Epidermal melanocyte (primary cell): Measurements from ENCODE around the gene ARPC2.
A peak's percentile ranks its signal among the peaks of the same experiment; 100 is the strongest.
"Not testable (repeated sequence)": the region's sequence is repeated elsewhere in the genome, so short reads cannot be mapped to it uniquely, and the experiment has no call there.

Source experiments
- DNase-seq: peaks from one replicate; pipeline ENCODE4 v3.0.0; 2011; ENCODE audit warnings: low spot score; ENCODE audit not compliant: insufficient read length

Gene ARPC2

GRCh38 chr2:218216674-218217359 lies at the start of gene ARPC2:
Gene ARPC2, plus strand, starts transcription at chr2:218217189. Its CDS starts 282 bp downstream, at chr2:218217471.
- DNase-seq = peak; percentile 82

GRCh38 chr2:218168016-218168415 lies 49.0 kb upstream of the ARPC2 start:
- no peak for DNase-seq

- no peak for DNase-seq
Observed at GRCh38 chr2:218168635-218169462, 48.1 kb upstream of the ARPC2 start.

GRCh38 chr2:218169757-218170546 lies 47.0 kb upstream of the ARPC2 start:
- no peak for DNase-seq

- not testable (repeated sequence) for DNase-seq
Observed at GRCh38 chr2:218171744-218172143, 45.2 kb upstream of the ARPC2 start.

- DNase-seq = no peak
Observed at GRCh38 chr2:218172845-218173244, 44.1 kb upstream of the ARPC2 start.

- no peak for DNase-seq
Observed at GRCh38 chr2:218179782-218180181, 37.2 kb upstream of the ARPC2 start.

- DNase-seq = no peak
Observed at GRCh38 chr2:218180467-218181114, 36.4 kb upstream of the ARPC2 start.

GRCh38 chr2:218184331-218184730 lies 32.7 kb upstream of the ARPC2 start:
- no peak for DNase-seq

GRCh38 chr2:218186355-218186766 lies 30.6 kb upstream of the ARPC2 start:
- DNase-seq = peak; percentile 55

GRCh38 chr2:218186876-218187275 lies 30.1 kb upstream of the ARPC2 start:
- no peak for DNase-seq

- DNase-seq = no peak
Observed at GRCh38 chr2:218187296-218188015, 29.5 kb upstream of the ARPC2 start.

GRCh38 chr2:218188528-218188927 lies 28.5 kb upstream of the ARPC2 start:
- no peak for DNase-seq

GRCh38 chr2:218192902-218193430 lies 24.0 kb upstream of the ARPC2 start:
- no peak for DNase-seq

- no peak for DNase-seq
Observed at GRCh38 chr2:218193701-218194100, 23.3 kb upstream of the ARPC2 start.

- no peak for DNase-seq
Observed at GRCh38 chr2:218194880-218195279, 22.1 kb upstream of the ARPC2 start.

GRCh38 chr2:218196974-218197373 lies 20.0 kb upstream of the ARPC2 start:
- DNase-seq = no peak

- no peak for DNase-seq
Observed at GRCh38 chr2:218202266-218202665, 14.7 kb upstream of the ARPC2 start.

- DNase-seq = no peak
Observed at GRCh38 chr2:218209078-218209477, 7.9 kb upstream of the ARPC2 start.

- DNase-seq = no peak
Observed at GRCh38 chr2:218214116-218214515, 2.9 kb upstream of the ARPC2 start.

GRCh38 chr2:218216336-218216673 lies 684 bp upstream of the ARPC2 start:
- DNase-seq = no peak
